Sigmoid colon (tissue), 7 donors: ENCODE measurements around the gene ZNF670. TPM values are rescaled to one million over a fixed set of nuclear protein-coding genes. Genes with fewer than 3 reads are reported as not detected.

Source experiments
- DNase-seq: peaks from one replicate; pipeline ENCODE4 v3.0.0-alpha.2; 2019
- H3K27ac ChIP-seq, 4 donors: fragments of 200-600 bp; sonication (generic); one replicate each; pipeline ENCODE4 v1.5.1; 2016 to 2019; ENCODE audit warnings: mild to moderate bottlenecking in 1 of 4
- H3K27me3 ChIP-seq, 3 donors: fragments of 200-600 bp; sonication (generic); one replicate each; pipeline ENCODE4 v1.5.1; 2019; ENCODE audit warnings: mild to moderate bottlenecking in 1 of 3
- H3K36me3 ChIP-seq, 4 donors: fragments of 200-600 bp; sonication (generic); one replicate each; pipeline ENCODE4 v1.5.1; 2016 to 2019
- H3K4me1 ChIP-seq, 4 donors: fragments of 200-600 bp; sonication (generic); one replicate each; pipeline ENCODE4 v1.5.1; 2017 to 2019
- H3K4me3 ChIP-seq, 4 donors: fragments of 200-600 bp; sonication (generic); one replicate each; pipeline ENCODE4 v1.5.1; 2017 to 2019; ENCODE audit warnings: mild to moderate bottlenecking in 2 of 4, moderate library complexity in 1 of 4
- H3K9me3 ChIP-seq, 4 donors: fragments of 200-600 bp in 3 of 4; sonication (generic) in 3 of 4; one replicate each; pipeline versions ENCODE4 v1.5.1 to v1.6.1; 2013 to 2019
- EP300 ChIP-seq, 4 donors: sonication (generic); formaldehyde crosslinking; IDR thresholded peaks; one replicate each; pipeline ENCODE4 v1.6.1; 2017; ENCODE audit warnings: antibody characterized with exemption in 4 of 4
- POLR2A ChIP-seq, 2 donors: fragments of 450-650 bp; IDR thresholded peaks; one replicate each; pipeline ENCODE4 v1.6.1; 2016; ENCODE audit warnings: antibody characterized with exemption in 2 of 2, mild to moderate bottlenecking in 2 of 2, moderate library complexity in 2 of 2
- POLR2AphosphoS5 ChIP-seq, 4 donors: sonication (generic); formaldehyde crosslinking; IDR thresholded peaks; one replicate each; pipeline ENCODE4 v1.6.1; 2017; ENCODE audit warnings: antibody characterized with exemption in 4 of 4
- WGBS, 2 donors: extraction: QIAGEN DNeasy Blood & Tissue Kit; methylation state at CpG; one replicate each; pipeline ENCODE4 v1.1.7; 2013; 5-methylcytosine and 5-hydroxymethylcytosine counted together
- intact Hi-C: fragments of 100-400 bp; cut with DNase I; formaldehyde crosslinking; loops from one replicate; pipeline ENCODE4 v1.15.1; 2023
- polyA plus RNA-seq, 3 donors: library from polyadenylated mRNA; stranded (reverse); fragments of 200-250 nt; gene quantifications; one replicate each; pipeline ENCODE4 v1.2.3, GENCODE V29; 2013
- total RNA-seq, 4 donors: library from RNA; depleted of rRNA; stranded (reverse); fragments of >200 nt; gene quantifications; one replicate each; pipeline ENCODE4 v1.1.0, GENCODE V29; 2016
- TF ChIP-seq, protein P1 (sequence below), 4 experiments: fragments of 450-650 bp in 3 of 4; fragments of 200-600 bp in 1 of 4; IDR thresholded peaks; one replicate each; pipeline ENCODE4 v1.5.1; 2016 to 2019; ENCODE audit warnings: antibody characterized with exemption in 4 of 4, mild to moderate bottlenecking in 3 of 4, moderate library complexity in 2 of 4
- donor health status: healthy with polysubstance abuse.
- donor health status: Bipolar disorder and iron deficiency.
- donor health status: healthy.

Gene ZNF670
- total and polyA plus RNA-seq, 7 donors: 2.1 to 6.7 (median 3.5) TPM

DNA sequence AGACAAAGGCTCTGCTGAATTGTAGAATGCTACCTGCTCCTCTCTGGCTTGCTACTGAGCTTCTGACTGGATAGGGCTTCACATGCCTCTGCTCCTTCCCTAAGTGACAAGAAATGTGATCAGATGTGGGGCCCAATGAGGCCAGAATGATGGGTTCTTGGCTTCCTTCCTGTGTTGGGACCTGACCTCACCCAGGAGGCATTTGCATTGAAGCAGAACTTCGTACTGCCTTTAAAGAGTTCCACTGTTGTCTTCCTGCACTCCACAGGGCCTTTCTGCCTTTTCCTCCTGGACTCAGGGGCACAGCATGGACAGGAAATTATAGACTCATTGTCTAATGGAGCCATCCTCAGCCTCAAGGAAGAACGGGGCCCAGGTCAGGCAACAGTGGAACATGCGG, 14.3 kb downstream of the ZNF670 start:
- 90 to 96% methylated on average over 3 of the region's 3 CpGs for WGBS, 2 donors
- TF ChIP-seq POLR2A (IDR thresholded peaks at IDR 0.05): no peak
- TF ChIP-seq, protein P1, sequence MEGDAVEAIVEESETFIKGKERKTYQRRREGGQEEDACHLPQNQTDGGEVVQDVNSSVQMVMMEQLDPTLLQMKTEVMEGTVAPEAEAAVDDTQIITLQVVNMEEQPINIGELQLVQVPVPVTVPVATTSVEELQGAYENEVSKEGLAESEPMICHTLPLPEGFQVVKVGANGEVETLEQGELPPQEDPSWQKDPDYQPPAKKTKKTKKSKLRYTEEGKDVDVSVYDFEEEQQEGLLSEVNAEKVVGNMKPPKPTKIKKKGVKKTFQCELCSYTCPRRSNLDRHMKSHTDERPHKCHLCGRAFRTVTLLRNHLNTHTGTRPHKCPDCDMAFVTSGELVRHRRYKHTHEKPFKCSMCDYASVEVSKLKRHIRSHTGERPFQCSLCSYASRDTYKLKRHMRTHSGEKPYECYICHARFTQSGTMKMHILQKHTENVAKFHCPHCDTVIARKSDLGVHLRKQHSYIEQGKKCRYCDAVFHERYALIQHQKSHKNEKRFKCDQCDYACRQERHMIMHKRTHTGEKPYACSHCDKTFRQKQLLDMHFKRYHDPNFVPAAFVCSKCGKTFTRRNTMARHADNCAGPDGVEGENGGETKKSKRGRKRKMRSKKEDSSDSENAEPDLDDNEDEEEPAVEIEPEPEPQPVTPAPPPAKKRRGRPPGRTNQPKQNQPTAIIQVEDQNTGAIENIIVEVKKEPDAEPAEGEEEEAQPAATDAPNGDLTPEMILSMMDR (IDR thresholded peaks at IDR 0.05): no peak
- TF ChIP-seq POLR2AphosphoS5 (IDR thresholded peaks at IDR 0.05): no peak
- no peak for TF ChIP-seq EP300 (IDR thresholded peaks at IDR 0.05)

DNA sequence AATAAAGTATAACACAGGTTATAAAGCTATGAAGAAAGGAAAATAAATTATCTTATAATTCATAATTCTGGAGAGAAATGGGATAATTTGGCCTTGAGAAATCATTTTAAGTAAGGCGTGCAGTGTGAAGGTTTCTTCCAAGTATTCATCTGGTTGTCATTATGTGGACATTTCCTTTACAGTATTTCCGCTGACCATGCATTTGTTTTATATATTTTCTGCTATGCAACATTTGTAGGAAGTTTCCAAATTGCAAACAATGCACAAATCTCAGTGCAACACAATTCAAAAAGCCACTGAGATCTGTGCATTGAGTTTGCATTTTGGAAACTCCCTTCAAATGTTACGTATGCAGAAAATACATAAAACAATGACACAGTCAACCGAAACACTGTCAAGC, 17.8 kb downstream of the ZNF670 start:
- TF ChIP-seq POLR2A (IDR thresholded peaks at IDR 0.05) (no peak), POLR2AphosphoS5 (IDR thresholded peaks at IDR 0.05) (no peak), EP300 (IDR thresholded peaks at IDR 0.05) (no peak)
- TF ChIP-seq, protein P1 (IDR thresholded peaks at IDR 0.05): no peak
- WGBS, 2 donors: 94 to 96% methylated on average over 4 of the region's 4 CpGs

More for the DNA sequence above, 14.3 kb downstream of the ZNF670 start:
- intact Hi-C loops: no loop called here
- Histone ChIP-seq H3K4me1 (no peaks in the 10 kb centered on the region), H3K4me3 (no peak overlapping the region), H3K27me3 (no peaks in the 10 kb centered on the region), H3K27ac (no peak overlapping the region), H3K36me3 (no peaks in the 10 kb centered on the region), H3K9me3 (peaks cover 0 to 7% (median 0%) of the 10 kb centered on the region in 4 donors)
- DNase-seq: no peak

DNA sequence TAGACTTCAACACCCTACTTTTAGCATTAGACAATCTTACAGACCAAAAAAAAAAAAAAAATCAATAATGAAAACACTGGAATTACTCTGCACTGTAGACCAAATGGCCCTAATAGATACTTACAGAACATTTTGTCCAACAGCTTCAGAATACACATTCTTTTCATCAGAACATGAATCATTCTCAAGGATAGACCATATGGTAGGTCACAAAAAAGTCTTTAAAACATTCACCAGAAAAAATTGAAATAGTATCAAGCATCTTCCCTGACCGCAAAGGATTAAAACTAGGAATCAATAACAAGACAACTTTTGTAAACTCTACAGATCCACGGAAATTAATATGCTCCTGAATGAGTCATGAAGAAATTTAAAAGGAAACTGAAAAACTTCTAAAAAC, 22.5 kb downstream of the ZNF670 start:
- Histone ChIP-seq H3K27ac (no peak overlapping the region), H3K4me3 (no peak overlapping the region), H3K9me3 (peaks cover 0 to 10% (median 0%) of the 10 kb centered on the region in 4 donors), H3K36me3 (no peaks in the 10 kb centered on the region), H3K4me1 (peaks cover 0 to 14% (median 10%) of the 10 kb centered on the region in 4 donors), H3K27me3 (no peaks in the 10 kb centered on the region)
- intact Hi-C loops: no loop called here
- TF ChIP-seq POLR2AphosphoS5 (IDR thresholded peaks at IDR 0.05): no peak
- no peak for TF ChIP-seq POLR2A (IDR thresholded peaks at IDR 0.05)
- TF ChIP-seq, protein P1 (IDR thresholded peaks at IDR 0.05): no peak
- no peak for TF ChIP-seq EP300 (IDR thresholded peaks at IDR 0.05)
- no peak for DNase-seq
- 92 to 93% methylated on average over 2 of the region's 2 CpGs for WGBS, 2 donors

More for the DNA sequence above, 17.8 kb downstream of the ZNF670 start:
- DNase-seq: no peak
- H3K9me3 ChIP-seq: peaks cover 0 to 7% (median 0%) of the 10 kb centered on the region in 4 donors
- no peak overlapping the region for H3K4me3 ChIP-seq
- H3K36me3 ChIP-seq: no peaks in the 10 kb centered on the region
- intact Hi-C loops: no loop called here
- H3K4me1 ChIP-seq: no peaks in the 10 kb centered on the region
- H3K27ac ChIP-seq: no peak overlapping the region
- H3K27me3 ChIP-seq: no peaks in the 10 kb centered on the region

DNA sequence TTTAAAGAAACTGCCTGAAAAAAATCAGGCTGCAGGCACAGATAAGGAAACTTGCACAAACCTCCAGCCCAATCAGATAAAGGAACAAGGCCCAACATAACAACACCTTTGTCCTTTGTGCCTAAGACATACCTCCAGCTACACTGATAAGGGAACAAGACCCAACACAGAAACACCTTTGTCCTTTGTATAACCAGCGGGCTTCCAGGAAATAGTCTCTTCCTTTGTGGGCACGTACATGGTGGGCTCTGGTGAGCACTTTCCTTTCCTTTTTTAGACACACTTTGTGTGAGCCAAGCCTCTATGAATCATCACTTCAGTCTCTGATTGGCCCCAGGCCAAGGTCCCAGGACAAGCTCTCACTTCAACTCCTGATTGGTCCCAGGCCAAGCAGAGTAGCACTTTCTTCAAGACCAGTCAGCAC, 23.6 kb downstream of the ZNF670 start:
- H3K4me3 ChIP-seq: no peak overlapping the region
- intact Hi-C loops: no loop called here
- H3K36me3 ChIP-seq: no peaks in the 10 kb centered on the region
- WGBS, 2 donors: 46 to 69% methylated on average over 2 of the region's 2 CpGs
- no peaks in the 10 kb centered on the region for H3K27me3 ChIP-seq
- H3K27ac ChIP-seq: no peak overlapping the region
- TF ChIP-seq POLR2AphosphoS5 (IDR thresholded peaks at IDR 0.05) (no peak), POLR2A (IDR thresholded peaks at IDR 0.05) (no peak)
- H3K9me3 ChIP-seq: peaks cover 0 to 8% (median 0%) of the 10 kb centered on the region in 4 donors
- H3K4me1 ChIP-seq: peaks cover 0 to 14% (median 10%) of the 10 kb centered on the region in 4 donors
- no peak for DNase-seq

GRCh38 chr1:247047702-247048101, 30.9 kb downstream of the ZNF670 start:
- Histone ChIP-seq H3K4me3 (no peak overlapping the region), H3K27ac (no peak overlapping the region), H3K36me3 (no peaks in the 10 kb centered on the region), H3K27me3 (no peaks in the 10 kb centered on the region), H3K9me3 (peaks cover 0 to 38% (median under 1%) of the 10 kb centered on the region in 4 donors), H3K4me1 (peaks cover 0 to 8% (median 0%) of the 10 kb centered on the region in 4 donors)
- WGBS, 2 donors: 98% methylated on average over 2 of the region's 2 CpGs
- no peak for TF ChIP-seq POLR2A (IDR thresholded peaks at IDR 0.05)
- TF ChIP-seq EP300 (IDR thresholded peaks at IDR 0.05): no peak
- TF ChIP-seq POLR2AphosphoS5 (IDR thresholded peaks at IDR 0.05): no peak
- TF ChIP-seq, protein P1 (IDR thresholded peaks at IDR 0.05): no peak
- intact Hi-C loops: no loop called here
- DNase-seq: no peak
